ENCODE results near the gene SPCS3. TPM values are rescaled to one million over a fixed set of nuclear protein-coding genes. Genes with fewer than 3 reads are reported as not detected.

The SPCS3 gene
- total and polyA plus RNA-seq, 2 of the 13 experiments (the other 11 are each of a cell fraction or from before 2014, with no cell fraction given), result 26.3 to 57.0 TPM

DNA sequence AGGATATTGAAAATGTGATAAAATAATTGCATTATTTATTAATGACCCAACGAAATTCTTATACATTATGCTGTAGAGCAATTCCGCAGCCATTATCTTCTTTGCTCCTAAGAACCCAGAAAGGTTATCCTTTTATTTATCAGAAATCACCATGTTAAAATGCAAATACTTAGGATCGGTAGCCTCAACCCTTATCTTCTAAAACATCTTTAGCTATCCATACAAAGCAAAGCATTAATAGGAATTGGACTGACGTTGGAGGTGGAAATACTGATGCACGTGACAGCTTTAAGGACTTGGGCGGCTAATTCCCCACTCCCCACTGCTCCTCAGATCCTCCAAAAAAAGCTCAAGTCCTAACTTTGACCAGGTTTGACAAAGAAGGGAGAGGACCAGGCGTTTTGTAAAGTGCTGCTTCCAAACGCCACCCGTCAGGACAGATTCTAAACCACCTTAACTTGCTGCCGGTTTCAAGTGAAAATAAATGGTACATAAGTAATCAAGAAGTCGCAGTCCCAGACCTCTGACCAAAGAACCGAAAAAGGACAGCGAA, 539 bp upstream of the SPCS3 start (continued):
- TF ChIP-seq, protein P1, sequence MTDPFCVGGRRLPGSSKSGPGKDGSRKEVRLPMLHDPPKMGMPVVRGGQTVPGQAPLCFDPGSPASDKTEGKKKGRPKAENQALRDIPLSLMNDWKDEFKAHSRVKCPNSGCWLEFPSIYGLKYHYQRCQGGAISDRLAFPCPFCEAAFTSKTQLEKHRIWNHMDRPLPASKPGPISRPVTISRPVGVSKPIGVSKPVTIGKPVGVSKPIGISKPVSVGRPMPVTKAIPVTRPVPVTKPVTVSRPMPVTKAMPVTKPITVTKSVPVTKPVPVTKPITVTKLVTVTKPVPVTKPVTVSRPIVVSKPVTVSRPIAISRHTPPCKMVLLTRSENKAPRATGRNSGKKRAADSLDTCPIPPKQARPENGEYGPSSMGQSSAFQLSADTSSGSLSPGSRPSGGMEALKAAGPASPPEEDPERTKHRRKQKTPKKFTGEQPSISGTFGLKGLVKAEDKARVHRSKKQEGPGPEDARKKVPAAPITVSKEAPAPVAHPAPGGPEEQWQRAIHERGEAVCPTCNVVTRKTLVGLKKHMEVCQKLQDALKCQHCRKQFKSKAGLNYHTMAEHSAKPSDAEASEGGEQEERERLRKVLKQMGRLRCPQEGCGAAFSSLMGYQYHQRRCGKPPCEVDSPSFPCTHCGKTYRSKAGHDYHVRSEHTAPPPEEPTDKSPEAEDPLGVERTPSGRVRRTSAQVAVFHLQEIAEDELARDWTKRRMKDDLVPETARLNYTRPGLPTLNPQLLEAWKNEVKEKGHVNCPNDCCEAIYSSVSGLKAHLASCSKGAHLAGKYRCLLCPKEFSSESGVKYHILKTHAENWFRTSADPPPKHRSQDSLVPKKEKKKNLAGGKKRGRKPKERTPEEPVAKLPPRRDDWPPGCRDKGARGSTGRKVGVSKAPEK (CRISPR knock-in tag; IDR thresholded peaks at IDR 0.05; ENCODE audit: borderline replicate concordance), result no peak
- TF ChIP-seq WIZ (CRISPR knock-in tag; IDR thresholded peaks at IDR 0.05), result no peak
- 0 out of 2 replicates have a peak, but pooled peaks have one; percentile 32 for TF ChIP-seq FOXJ3 (CRISPR knock-in tag; IDR thresholded peaks at IDR 0.05; ENCODE audit: borderline replicate concordance)
- no peak for TF ChIP-seq RBM22 (optimal IDR thresholded peaks at IDR 0.05; ENCODE audit: low read length)
- no peak for TF ChIP-seq KLF16 (CRISPR knock-in tag; IDR thresholded peaks at IDR 0.05)
- no peak for TF ChIP-seq ZFP82 (CRISPR knock-in tag; IDR thresholded peaks at IDR 0.05; ENCODE audit: borderline replicate concordance)
- TF ChIP-seq ZSCAN25 (CRISPR knock-in tag; IDR thresholded peaks at IDR 0.05), result no peak
- TF ChIP-seq, protein P2, sequence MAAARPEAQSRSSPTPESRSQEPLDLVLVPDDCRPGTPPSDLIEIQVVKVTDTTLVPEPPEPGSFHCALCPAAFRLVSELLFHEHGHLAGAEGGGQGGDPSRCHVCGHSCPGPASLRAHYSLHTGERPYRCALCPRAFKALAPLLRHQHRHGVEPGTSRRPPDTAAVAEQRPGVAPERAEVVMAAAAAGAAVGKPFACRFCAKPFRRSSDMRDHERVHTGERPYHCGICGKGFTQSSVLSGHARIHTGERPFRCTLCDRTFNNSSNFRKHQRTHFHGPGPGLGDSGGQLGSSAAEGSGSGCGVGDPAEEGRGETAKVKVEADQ (CRISPR knock-in tag; IDR thresholded peaks at IDR 0.05; ENCODE audit: borderline replicate concordance), result no peak
- no peak for TF ChIP-seq ADNP (CRISPR knock-in tag; IDR thresholded peaks at IDR 0.05)
- no peak for TF ChIP-seq ZNF317 (CRISPR knock-in tag; IDR thresholded peaks at IDR 0.05)
- TF ChIP-seq KDM1A (CRISPR knock-in tag; IDR thresholded peaks at IDR 0.05), result no peak
- TF ChIP-seq ZNF124 (CRISPR knock-in tag; IDR thresholded peaks at IDR 0.05), result 0 out of 2 replicates have a peak, but pooled peaks have one; percentile 22
- TF ChIP-seq, protein P3, sequence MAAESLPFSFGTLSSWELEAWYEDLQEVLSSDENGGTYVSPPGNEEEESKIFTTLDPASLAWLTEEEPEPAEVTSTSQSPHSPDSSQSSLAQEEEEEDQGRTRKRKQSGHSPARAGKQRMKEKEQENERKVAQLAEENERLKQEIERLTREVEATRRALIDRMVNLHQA (CRISPR knock-in tag; IDR thresholded peaks at IDR 0.05), result no peak
- TF ChIP-seq, protein P4, sequence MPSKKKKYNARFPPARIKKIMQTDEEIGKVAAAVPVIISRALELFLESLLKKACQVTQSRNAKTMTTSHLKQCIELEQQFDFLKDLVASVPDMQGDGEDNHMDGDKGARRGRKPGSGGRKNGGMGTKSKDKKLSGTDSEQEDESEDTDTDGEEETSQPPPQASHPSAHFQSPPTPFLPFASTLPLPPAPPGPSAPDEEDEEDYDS (CRISPR knock-in tag; IDR thresholded peaks at IDR 0.05), result no peak
- TF ChIP-seq NFATC3 (CRISPR knock-in tag; IDR thresholded peaks at IDR 0.05), result no peak
- TF ChIP-seq SYNCRIP (IDR thresholded peaks at IDR 0.05; ENCODE audit: insufficient read depth, low read depth, low read length), result no peak
- TF ChIP-seq ELF1 (CRISPR knock-in tag; IDR thresholded peaks at IDR 0.05), result no peak
- TF ChIP-seq ATRX (CRISPR knock-in tag; IDR thresholded peaks at IDR 0.05; ENCODE audit: borderline replicate concordance), result no peak
- TF ChIP-seq, protein P5, sequence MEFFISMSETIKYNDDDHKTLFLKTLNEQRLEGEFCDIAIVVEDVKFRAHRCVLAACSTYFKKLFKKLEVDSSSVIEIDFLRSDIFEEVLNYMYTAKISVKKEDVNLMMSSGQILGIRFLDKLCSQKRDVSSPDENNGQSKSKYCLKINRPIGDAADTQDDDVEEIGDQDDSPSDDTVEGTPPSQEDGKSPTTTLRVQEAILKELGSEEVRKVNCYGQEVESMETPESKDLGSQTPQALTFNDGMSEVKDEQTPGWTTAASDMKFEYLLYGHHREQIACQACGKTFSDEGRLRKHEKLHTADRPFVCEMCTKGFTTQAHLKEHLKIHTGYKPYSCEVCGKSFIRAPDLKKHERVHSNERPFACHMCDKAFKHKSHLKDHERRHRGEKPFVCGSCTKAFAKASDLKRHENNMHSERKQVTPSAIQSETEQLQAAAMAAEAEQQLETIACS (CRISPR knock-in tag; IDR thresholded peaks at IDR 0.05), result no peak
- no peak for TF ChIP-seq ZNF839 (CRISPR knock-in tag; IDR thresholded peaks at IDR 0.05; ENCODE audit: borderline replicate concordance)
- no peak for TF ChIP-seq EEA1 (CRISPR knock-in tag; IDR thresholded peaks at IDR 0.05; ENCODE audit: borderline replicate concordance)
- TF ChIP-seq ZNF460 (CRISPR knock-in tag; IDR thresholded peaks at IDR 0.05; ENCODE audit: borderline replicate concordance), result no peak
- no peak for TF ChIP-seq AHR (CRISPR knock-in tag; IDR thresholded peaks at IDR 0.05)
- no peak for TF ChIP-seq SAFB2 (CRISPR knock-in tag; IDR thresholded peaks at IDR 0.05; ENCODE audit: borderline replicate concordance, low read depth)
- TF ChIP-seq ZNF788 (CRISPR knock-in tag; IDR thresholded peaks at IDR 0.05; ENCODE audit: borderline replicate concordance), result no peak
- TF ChIP-seq MAFK (conservative IDR thresholded peaks at IDR 0.05 in 1 of 2, IDR thresholded peaks at IDR 0.05 in 1 of 2; ENCODE audit: low read length in 2 of 2), result no peak
- TF ChIP-seq MTA3 (CRISPR knock-in tag; IDR thresholded peaks at IDR 0.05), result no peak

All from HepG2 (cell line).